Type B pancreatic cell (in vitro differentiated cells): Measurements from ENCODE around the gene SGMS1. TPM values are rescaled to one million over a fixed set of nuclear protein-coding genes. Genes with fewer than 3 reads are reported as not detected.

Source experiments
- DNase-seq: peaks from one replicate; pipeline ENCODE4 v3.0.0; 2021; ENCODE audit warnings: mixed read lengths; ENCODE audit not compliant: unreplicated experiment; ENCODE audit errors: extremely low spot score
- H3K27ac Mint-ChIP-seq: 2 replicates; pipeline ENCODE4 v1.8.0; 2021; ENCODE audit warnings: mild to moderate bottlenecking, mixed read lengths
- H3K27me3 Mint-ChIP-seq: 2 replicates; pipeline ENCODE4 v1.8.0; 2021; ENCODE audit warnings: mixed read lengths
- H3K36me3 Mint-ChIP-seq: 2 replicates; pipeline ENCODE4 v1.8.0; 2021; ENCODE audit warnings: mixed read lengths
- H3K4me1 Mint-ChIP-seq: one replicate; pipeline ENCODE4 v1.8.0; 2021; ENCODE audit warnings: mixed read lengths; ENCODE audit not compliant: unreplicated experiment
- H3K4me3 Mint-ChIP-seq: 2 replicates; pipeline ENCODE4 v1.8.0; 2021; ENCODE audit warnings: mild to moderate bottlenecking, mixed read lengths
- H3K9me3 Mint-ChIP-seq: 2 replicates; pipeline ENCODE4 v1.8.0; 2021; ENCODE audit warnings: mixed read lengths
- total RNA-seq: library from RNA; stranded (reverse); gene quantifications from 2 replicates; pipeline ENCODE4 v1.2.1, GENCODE V29; 2021; ENCODE audit warnings: low replicate concordance
- TF ChIP-seq, protein P1 (sequence below): fragments of 200-600 bp; sonication (generic); conservative IDR thresholded peaks from 2 replicates; pipeline ENCODE4 v1.5.0; 2021; ENCODE audit warnings: antibody characterized with exemption, mild to moderate bottlenecking

Gene SGMS1
- total RNA-seq, 1 donor from 2014 or later = 15.1 TPM

- Mint-ChIP-seq H3K4me1 (peaks cover 16% of the 10 kb centered on the region), H3K36me3 (no peaks in the 10 kb centered on the region), H3K27ac (no peak overlapping the region), H3K27me3 (no peaks in the 10 kb centered on the region), H3K9me3 (no peaks in the 10 kb centered on the region), H3K4me3 (peak overlapping the region; percentile 20)
- TF ChIP-seq, protein P1, sequence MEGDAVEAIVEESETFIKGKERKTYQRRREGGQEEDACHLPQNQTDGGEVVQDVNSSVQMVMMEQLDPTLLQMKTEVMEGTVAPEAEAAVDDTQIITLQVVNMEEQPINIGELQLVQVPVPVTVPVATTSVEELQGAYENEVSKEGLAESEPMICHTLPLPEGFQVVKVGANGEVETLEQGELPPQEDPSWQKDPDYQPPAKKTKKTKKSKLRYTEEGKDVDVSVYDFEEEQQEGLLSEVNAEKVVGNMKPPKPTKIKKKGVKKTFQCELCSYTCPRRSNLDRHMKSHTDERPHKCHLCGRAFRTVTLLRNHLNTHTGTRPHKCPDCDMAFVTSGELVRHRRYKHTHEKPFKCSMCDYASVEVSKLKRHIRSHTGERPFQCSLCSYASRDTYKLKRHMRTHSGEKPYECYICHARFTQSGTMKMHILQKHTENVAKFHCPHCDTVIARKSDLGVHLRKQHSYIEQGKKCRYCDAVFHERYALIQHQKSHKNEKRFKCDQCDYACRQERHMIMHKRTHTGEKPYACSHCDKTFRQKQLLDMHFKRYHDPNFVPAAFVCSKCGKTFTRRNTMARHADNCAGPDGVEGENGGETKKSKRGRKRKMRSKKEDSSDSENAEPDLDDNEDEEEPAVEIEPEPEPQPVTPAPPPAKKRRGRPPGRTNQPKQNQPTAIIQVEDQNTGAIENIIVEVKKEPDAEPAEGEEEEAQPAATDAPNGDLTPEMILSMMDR = no peak
- DNase-seq = no peak
Observed at GRCh38 chr10:50620899-50621298, 2.9 kb downstream of the SGMS1 start.

- H3K27ac Mint-ChIP-seq = no peak overlapping the region
- no peaks in the 10 kb centered on the region for H3K9me3 Mint-ChIP-seq
- H3K36me3 Mint-ChIP-seq = no peaks in the 10 kb centered on the region
- TF ChIP-seq, protein P1 = no peak
- DNase-seq = no peak
- no peak overlapping the region for H3K4me3 Mint-ChIP-seq
- no peaks in the 10 kb centered on the region for H3K27me3 Mint-ChIP-seq
- H3K4me1 Mint-ChIP-seq = peaks cover 15% of the 10 kb centered on the region
Observed at GRCh38 chr10:50619882-50620281, 3.9 kb downstream of the SGMS1 start.

GRCh38 chr10:50619166-50619565 lies 4.6 kb downstream of the SGMS1 start:
- DNase-seq = no peak
- TF ChIP-seq, protein P1 = no peak
- Mint-ChIP-seq H3K9me3 (no peaks in the 10 kb centered on the region), H3K4me1 (peaks cover 18% of the 10 kb centered on the region), H3K27ac (no peak overlapping the region), H3K4me3 (no peak overlapping the region), H3K27me3 (no peaks in the 10 kb centered on the region), H3K36me3 (no peaks in the 10 kb centered on the region)

GRCh38 chr10:50618624-50619023 lies 5.1 kb downstream of the SGMS1 start:
- peaks cover 23% of the 10 kb centered on the region for H3K4me1 Mint-ChIP-seq
- H3K9me3 Mint-ChIP-seq = no peaks in the 10 kb centered on the region
- no peak for DNase-seq
- H3K36me3 Mint-ChIP-seq = no peaks in the 10 kb centered on the region
- H3K27me3 Mint-ChIP-seq = no peaks in the 10 kb centered on the region
- no peak overlapping the region for H3K27ac Mint-ChIP-seq
- H3K4me3 Mint-ChIP-seq = no peak overlapping the region
- TF ChIP-seq, protein P1 = no peak

GRCh38 chr10:50615658-50616057 lies 8.1 kb downstream of the SGMS1 start:
- Mint-ChIP-seq H3K4me3 (no peak overlapping the region), H3K4me1 (peaks cover 28% of the 10 kb centered on the region)
- no peak for DNase-seq

More at GRCh38 chr10:50615658-50616057, 8.1 kb downstream of the SGMS1 start:
- Mint-ChIP-seq H3K27ac (no peak overlapping the region), H3K9me3 (no peaks in the 10 kb centered on the region), H3K27me3 (no peaks in the 10 kb centered on the region), H3K36me3 (no peaks in the 10 kb centered on the region)
- TF ChIP-seq, protein P1 = no peak
